ENCODE measurements around the gene PCK1.

GRCh38 chr20:57552471-57552870, 8.4 kb upstream of the PCK1 start:
- TF ChIP-seq CTCF (IDR thresholded peaks at IDR 0.05; ENCODE audit: extremely low read depth in 1 of 2, insufficient read depth in 1 of 2, low read depth in 1 of 2, low read length in 2 of 2): no peak
- TF ChIP-seq POLR2AphosphoS5 (IDR thresholded peaks at IDR 0.05; ENCODE audit: insufficient read depth, low read depth, low read length): no peak
- no peak for TF ChIP-seq MYC (IDR thresholded peaks at IDR 0.05; ENCODE audit: low read depth, low read length)

Data from endothelial cell of umbilical vein (primary cell).